HG03469 (cell line): Measurements from ENCODE around the gene XKR7.
"Not testable (repeated sequence)": the region's sequence is repeated elsewhere in the genome, so short reads cannot be mapped to it uniquely, and the experiment has no call there.

ENCODE experiments used
- ATAC-seq: cut with Tn5 transposase; IDR thresholded peaks from one replicate; pipeline ENCODE4 v1.9.1; 2021; ENCODE audit warnings: mild to moderate bottlenecking, moderate library complexity, moderate number of reproducible peaks; ENCODE audit not compliant: unreplicated experiment

The XKR7 gene

DNA sequence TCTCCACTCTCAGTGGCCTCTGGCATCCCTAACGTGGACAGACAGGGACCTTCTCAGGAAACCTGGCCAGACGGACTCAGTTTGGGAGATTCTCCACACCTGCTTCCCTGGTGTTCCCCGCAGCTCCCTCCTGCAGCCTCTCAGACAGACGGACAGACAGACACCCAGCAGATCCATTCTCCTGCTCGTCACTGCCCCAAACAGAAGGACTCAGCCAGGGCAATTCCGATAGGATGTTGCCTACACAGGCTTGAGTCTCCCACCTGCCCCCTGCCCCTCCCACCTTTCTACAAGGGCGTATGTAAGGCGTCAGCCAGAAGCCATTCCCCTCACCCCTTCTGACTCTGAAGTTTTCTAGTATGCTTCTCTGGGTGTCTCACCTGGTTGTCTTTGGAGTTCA is 42.7 kb downstream of the XKR7 start:
- no peak for ATAC-seq

DNA sequence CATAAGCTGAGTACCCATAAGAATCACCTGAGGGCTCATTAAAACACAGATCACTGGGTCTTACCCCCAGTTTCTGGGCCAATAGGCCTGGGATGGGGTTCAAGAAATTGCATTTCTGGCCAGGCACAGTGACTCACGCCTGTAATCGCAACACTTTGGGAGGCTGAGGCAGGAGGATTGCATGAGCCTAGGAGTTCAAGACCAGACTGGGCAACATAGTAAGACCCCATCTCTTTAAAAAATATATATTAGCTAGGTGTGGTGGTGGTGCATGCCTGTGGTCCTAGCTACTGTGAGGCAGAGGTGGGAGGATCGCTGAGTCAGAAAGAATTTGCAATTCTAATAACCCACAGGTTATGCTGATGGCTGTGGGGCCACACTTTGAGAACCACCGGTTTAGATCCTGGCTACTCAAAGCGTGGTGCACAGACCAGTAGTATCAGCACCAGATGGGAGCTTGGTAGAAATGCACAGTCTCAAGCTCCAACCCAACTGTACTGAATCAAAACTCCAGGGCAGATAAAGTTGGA is 44.3 kb downstream of the XKR7 start:
- no peak for ATAC-seq

- no peak for ATAC-seq
Observed at GRCh38 chr20:32013326-32013725, 45.4 kb downstream of the XKR7 start.

DNA sequence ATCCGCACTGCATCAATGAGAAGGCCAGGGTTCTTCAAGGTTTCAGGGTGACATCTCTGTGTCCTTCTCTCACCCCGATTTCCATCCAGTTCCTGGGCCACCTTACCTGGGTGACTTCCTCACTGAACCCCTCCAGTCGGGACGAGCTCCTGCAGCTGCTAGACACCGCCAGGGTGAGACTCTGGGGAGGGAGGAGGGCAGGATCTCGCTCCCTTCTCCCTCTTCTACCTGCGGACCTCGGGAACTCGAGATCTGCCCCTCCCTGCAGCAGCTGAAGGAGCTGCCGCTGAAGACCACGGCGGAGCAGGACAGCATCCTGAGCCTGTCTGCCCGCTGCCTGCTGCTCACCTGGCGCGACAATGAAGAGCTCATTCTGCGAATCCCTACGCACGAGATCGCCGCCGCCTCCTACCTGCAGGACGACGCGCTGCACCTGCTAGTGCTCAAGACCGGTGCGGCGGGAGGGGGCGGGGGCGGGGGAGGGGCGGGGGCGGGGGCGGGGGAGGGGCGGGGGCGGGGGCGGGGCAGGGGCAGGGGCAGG is 49.8 kb downstream of the XKR7 start:
- no peak for ATAC-seq

GRCh38 chr20:32018269-32019155 is 50.6 kb downstream of the XKR7 start:
- no peak for ATAC-seq

GRCh38 chr20:32019156-32019510 is 51.2 kb downstream of the XKR7 start:
- no peak for ATAC-seq

- no peak for ATAC-seq
Observed at GRCh38 chr20:32019563-32020463, 51.9 kb downstream of the XKR7 start.

- no peak for ATAC-seq
Observed at GRCh38 chr20:32021091-32021490, 53.1 kb downstream of the XKR7 start.

GRCh38 chr20:32024683-32025295 is 56.8 kb downstream of the XKR7 start:
- ATAC-seq: no peak

DNA sequence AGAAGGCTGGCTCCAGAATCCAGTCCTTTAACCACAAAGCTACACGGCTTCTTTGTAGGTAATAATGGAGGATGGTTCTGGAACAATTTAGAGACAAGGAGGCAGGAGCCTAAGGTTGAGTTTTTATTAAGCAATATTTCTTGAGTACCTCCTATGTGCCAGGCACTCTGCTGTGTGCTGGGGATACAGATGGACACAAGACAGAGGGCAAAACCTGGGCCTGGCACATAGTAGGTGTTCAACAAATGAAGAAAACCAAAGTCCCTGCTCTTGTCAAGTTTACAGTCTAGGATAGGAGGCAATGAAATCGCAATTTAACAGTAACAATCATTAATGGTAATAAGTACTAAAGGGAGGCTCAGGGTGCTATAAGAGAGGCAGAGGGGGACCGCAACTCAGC is 59.7 kb downstream of the XKR7 start:
- ATAC-seq: no peak

DNA sequence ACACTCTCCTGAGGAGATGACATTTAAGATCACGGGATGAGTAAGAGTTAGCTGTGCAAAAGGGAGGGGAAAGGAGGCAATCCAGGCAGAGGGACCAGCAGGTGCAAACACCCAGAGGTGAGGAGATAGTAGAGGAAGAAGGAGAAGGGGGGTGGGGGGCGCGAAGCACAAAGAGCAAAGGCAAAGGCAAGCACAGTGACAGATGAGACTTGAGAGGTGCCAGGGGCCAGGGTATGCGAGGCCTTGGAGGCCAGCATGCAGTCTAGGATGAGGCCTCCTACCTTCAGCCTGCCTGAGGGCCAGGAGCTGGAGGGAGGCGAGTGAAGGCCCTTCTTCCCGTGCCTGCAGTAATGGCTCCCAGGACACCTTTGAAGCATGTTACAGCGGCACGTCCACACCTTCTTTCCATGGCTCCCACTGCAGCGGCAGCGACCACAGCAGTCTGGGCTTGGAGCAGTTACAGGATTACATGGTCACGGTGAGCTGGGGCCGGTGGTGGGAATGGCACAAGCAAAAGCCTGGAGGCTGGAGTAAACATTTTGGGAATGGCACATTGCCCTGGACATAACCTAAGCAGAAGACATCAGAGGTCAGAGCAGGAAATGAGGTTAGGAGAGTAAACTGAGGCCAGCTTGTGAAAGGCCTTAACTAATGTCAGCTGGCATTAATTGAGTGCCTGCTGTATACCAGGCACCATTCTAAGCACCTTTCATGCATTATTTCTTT is 60.9 kb downstream of the XKR7 start:
- no peak for ATAC-seq

DNA sequence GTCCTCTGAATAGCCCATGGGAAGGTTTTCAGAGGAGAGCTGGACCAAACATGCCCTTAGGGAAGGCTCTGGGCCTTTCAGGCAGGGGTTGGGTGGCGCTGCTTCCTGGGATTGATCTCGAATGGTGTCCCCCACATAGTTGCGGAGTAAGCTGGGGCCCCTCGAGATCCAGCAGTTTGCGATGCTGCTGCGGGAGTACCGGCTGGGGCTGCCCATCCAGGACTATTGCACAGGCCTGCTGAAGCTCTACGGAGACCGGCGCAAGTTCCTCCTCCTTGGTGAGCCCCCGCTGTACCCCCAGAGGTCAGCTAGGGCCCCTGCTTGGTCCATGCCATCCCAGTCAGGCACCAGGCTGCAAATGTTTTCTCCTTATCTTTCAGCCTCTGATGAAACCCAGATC is 61.6 kb downstream of the XKR7 start:
- ATAC-seq: no peak

GRCh38 chr20:32031007-32031958 is 63.3 kb downstream of the XKR7 start:
- no peak for ATAC-seq

DNA sequence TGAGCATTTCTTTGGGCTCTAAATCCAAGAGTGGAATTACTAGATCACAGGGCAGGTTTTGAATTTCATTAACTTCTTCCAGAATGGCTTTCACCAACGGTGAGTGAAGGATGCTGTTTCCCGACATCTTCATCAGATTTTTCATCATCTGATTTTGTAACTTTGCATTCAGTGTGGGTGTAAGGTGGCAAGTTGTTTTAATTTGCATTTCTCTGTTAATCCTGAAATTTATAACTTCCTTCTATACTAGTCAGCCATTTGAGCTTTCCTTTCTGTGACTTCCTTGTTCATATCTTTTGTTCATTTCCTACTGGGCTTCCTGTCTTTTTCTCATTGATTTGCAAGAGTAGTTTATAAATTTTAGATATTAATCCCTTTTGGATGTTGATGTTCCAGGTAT is 65.4 kb downstream of the XKR7 start:
- ATAC-seq: no peak

GRCh38 chr20:32033721-32034120 is 65.8 kb downstream of the XKR7 start:
- ATAC-seq: not testable (repeated sequence)

DNA sequence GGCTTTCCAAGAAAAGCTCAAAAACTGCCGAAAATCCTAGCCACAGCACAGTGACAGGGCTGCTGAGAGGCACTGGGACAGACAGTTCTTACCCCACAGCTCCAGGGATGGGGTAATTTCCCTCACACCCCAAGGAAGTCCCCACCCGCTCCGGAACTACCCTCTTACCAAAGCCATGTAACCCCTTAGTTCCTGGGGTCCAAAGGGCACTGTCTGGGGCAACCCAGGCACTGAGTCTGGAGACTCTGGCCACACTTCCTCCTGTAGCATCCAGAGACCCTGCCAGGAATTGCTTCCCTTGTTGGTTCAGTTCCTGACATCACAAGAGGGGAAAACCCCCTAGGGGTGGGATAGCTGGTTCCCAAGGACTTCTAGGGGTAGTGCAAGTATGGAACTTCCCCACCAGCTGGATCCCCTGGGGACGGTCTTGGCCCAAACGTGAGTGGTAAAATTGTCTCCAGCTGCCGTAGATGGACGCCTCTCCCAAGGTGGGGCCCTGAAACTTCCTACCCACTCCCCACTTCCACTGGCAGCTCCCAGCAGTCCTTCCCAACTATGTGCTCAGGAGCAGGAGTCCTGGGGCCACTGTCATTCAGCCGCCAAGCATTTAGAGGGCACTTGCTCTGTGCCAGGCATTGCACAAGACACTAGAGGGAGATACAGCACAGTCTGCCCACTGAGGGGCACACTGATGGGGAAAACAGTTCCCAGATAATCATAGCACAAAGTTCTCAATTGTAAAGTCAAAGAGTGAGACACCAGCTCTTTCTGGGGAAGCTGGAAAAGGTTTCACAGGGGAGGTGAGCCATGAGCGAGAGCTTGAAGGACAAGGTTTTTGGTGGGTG is 66.9 kb downstream of the XKR7 start:
- no peak for ATAC-seq

DNA sequence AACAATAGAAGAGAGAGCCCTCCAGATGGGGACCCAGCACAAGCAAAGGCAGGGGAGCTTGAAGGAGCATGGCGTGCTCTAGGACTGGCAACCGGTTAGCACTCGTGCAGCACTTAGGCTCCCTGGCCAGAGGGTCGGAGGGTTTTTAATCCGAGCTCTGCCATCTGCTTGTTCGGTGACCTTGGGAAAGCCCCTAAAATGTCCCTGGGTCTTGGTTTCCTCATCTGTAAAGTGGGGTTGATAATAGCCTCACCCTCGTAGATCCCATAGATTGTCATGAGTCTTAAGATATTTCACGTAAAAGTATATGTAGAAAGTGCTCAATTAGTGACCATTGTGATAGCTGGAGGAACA is 67.5 kb downstream of the XKR7 start:
- no peak for ATAC-seq

DNA sequence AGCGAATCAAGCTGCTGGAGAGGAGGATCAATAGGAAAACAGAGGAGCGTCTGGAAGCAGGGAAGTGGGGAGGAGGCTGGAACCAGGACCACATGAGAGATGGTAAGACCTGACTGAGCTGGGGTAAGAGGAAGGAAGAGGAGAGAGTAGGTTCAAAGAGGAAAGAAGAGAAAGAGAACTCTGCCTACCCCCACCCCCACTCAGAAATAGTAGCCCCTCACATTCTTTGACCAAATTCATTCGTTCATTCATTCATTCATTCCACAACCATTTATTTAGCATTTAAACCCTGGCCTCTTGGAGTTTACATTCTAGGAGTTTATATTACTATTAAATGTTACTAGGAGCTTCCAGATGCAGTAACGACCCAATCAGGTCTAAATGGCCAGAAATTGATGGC is 68.3 kb downstream of the XKR7 start:
- ATAC-seq: no peak
